Gastroesophageal sphincter (tissue), 4 donors: ENCODE measurements around the gene PTPRD. TPM values are rescaled to one million over a fixed set of nuclear protein-coding genes. Genes with fewer than 3 reads are reported as not detected.

Experiments
- ATAC-seq: fragments of 150-250 bp; one replicate; pipeline ENCODE4 v1.9.1; 2016; ENCODE audit warnings: mild to moderate bottlenecking, moderate library complexity
- H3K27ac ChIP-seq, 4 donors: fragments of 200-600 bp; sonication (generic) in 3 of 4; 1 replicate in 3 of 4; 2 replicates in 1 of 4; pipeline ENCODE4 v1.5.1; 2016 to 2019
- H3K27me3 ChIP-seq: fragments of 200-600 bp; sonication (generic); one replicate; pipeline ENCODE4 v1.5.1; 2019
- H3K36me3 ChIP-seq, 2 donors: fragments of 200-600 bp; sonication (generic); one replicate each; pipeline ENCODE4 v1.5.1; 2019; ENCODE audit warnings: control low read depth in 1 of 2
- H3K4me1 ChIP-seq, 3 donors: fragments of 200-600 bp; sonication (generic); 1 replicate in 2 of 3; 2 replicates in 1 of 3; pipeline ENCODE4 v1.5.1; 2016 to 2019; ENCODE audit warnings: control low read depth in 2 of 3
- H3K4me3 ChIP-seq, 2 donors: fragments of 200-600 bp; sonication (generic); one replicate each; pipeline ENCODE4 v1.5.1; 2019; ENCODE audit warnings: mild to moderate bottlenecking in 1 of 2, moderate library complexity in 1 of 2
- H3K9me3 ChIP-seq, 3 donors: fragments of 200-600 bp; sonication (generic); one replicate each; pipeline ENCODE4 v1.5.1; 2017 to 2019; ENCODE audit warnings: control low read depth in 2 of 3
- CTCF ChIP-seq, 4 experiments: fragments of 200-600 bp in 2 of 4; fragments of 450-650 bp in 2 of 4; sonication (generic) in 1 of 4; IDR thresholded peaks; one replicate each; pipeline ENCODE4 v1.5.1; 2017 to 2019; ENCODE audit warnings: antibody characterized with exemption in 4 of 4, mild to moderate bottlenecking in 2 of 4, moderate library complexity in 2 of 4
- EP300 ChIP-seq: sonication (generic); formaldehyde crosslinking; IDR thresholded peaks from one replicate; pipeline ENCODE4 v1.6.1; 2017; ENCODE audit warnings: antibody characterized with exemption, mild to moderate bottlenecking
- POLR2A ChIP-seq, 2 donors: fragments of 450-650 bp; IDR thresholded peaks; one replicate each; pipeline ENCODE4 v1.6.1; 2017; ENCODE audit warnings: antibody characterized with exemption in 2 of 2, mild to moderate bottlenecking in 2 of 2, moderate library complexity in 1 of 2
- POLR2AphosphoS5 ChIP-seq: sonication (generic); formaldehyde crosslinking; IDR thresholded peaks from one replicate; pipeline ENCODE4 v1.6.1; 2017; ENCODE audit warnings: antibody characterized with exemption
- WGBS, 2 donors: methylation state at CpG; one replicate each; pipeline ENCODE4 v1.1.5; 2018; ENCODE audit warnings: low coverage in 1 of 2; 5-methylcytosine and 5-hydroxymethylcytosine counted together
- total RNA-seq, 4 donors: library from RNA; depleted of rRNA; stranded (reverse); fragments of >200 nt; gene quantifications; one replicate each; pipeline ENCODE4 v1.1.0, GENCODE V29; 2016

The PTPRD gene
- total RNA-seq, 4 donors from 2014 or later: 3.5 to 53.9 (median 15.8) TPM

- Histone ChIP-seq H3K27me3 (no peaks in the 10 kb centered on the region), H3K36me3 (no peaks in the 10 kb centered on the region), H3K27ac (no peak overlapping the region), H3K4me3 (no peak overlapping the region), H3K4me1 (no peaks in the 10 kb centered on the region), H3K9me3 (no peaks in the 10 kb centered on the region)
- TF ChIP-seq EP300 (no peak), POLR2A (IDR thresholded peaks at IDR 0.05) (no peak), CTCF (IDR thresholded peaks at IDR 0.05) (no peak), POLR2AphosphoS5 (no peak)
- WGBS, 2 donors: 61 to 69% methylated on average over 7 of the region's 7 CpGs
- ATAC-seq: no peak
Measured at GRCh38 chr9:10079284-10079964, 533.4 kb downstream of the PTPRD start.

GRCh38 chr9:10071579-10071978 lies 541.2 kb downstream of the PTPRD start:
- no peaks in the 10 kb centered on the region for H3K27me3 ChIP-seq
- no peak overlapping the region for H3K27ac ChIP-seq
- H3K4me3 ChIP-seq: no peak overlapping the region
- no peaks in the 10 kb centered on the region for H3K9me3 ChIP-seq
- H3K4me1 ChIP-seq: no peaks in the 10 kb centered on the region
- no peaks in the 10 kb centered on the region for H3K36me3 ChIP-seq
- no peak for ATAC-seq
- no peak for TF ChIP-seq EP300
- no peak for TF ChIP-seq POLR2A (IDR thresholded peaks at IDR 0.05)
- no peak for TF ChIP-seq POLR2AphosphoS5
- no peak for TF ChIP-seq CTCF (IDR thresholded peaks at IDR 0.05)
- WGBS, 2 donors: 54 to 57% methylated on average over 1 of the region's 1 CpG

GRCh38 chr9:10062629-10063395 lies 550.0 kb downstream of the PTPRD start:
- Histone ChIP-seq H3K4me3 (no peak overlapping the region), H3K4me1 (peaks cover 0 to 12% (median 0%) of the 10 kb centered on the region in 3 donors), H3K9me3 (no peaks in the 10 kb centered on the region), H3K27me3 (no peaks in the 10 kb centered on the region), H3K27ac (no peak overlapping the region), H3K36me3 (no peaks in the 10 kb centered on the region)
- WGBS, 2 donors: 60 to 81% methylated on average over 3 of the region's 3 CpGs
- no peak for TF ChIP-seq CTCF (IDR thresholded peaks at IDR 0.05)
- peak; percentile 62 for TF ChIP-seq POLR2AphosphoS5
- ATAC-seq: no peak

GRCh38 chr9:10059044-10059443 lies 553.8 kb downstream of the PTPRD start:
- 49 to 50% methylated on average over 3 of the region's 3 CpGs for WGBS, 2 donors
- Histone ChIP-seq H3K4me3 (no peak overlapping the region), H3K4me1 (peaks cover 0 to 12% (median 0%) of the 10 kb centered on the region in 3 donors), H3K9me3 (no peaks in the 10 kb centered on the region), H3K27me3 (no peaks in the 10 kb centered on the region), H3K27ac (no peak overlapping the region), H3K36me3 (no peaks in the 10 kb centered on the region)
- peak; percentile 86 for TF ChIP-seq POLR2AphosphoS5
- TF ChIP-seq POLR2A (IDR thresholded peaks at IDR 0.05): no peak
- no peak for ATAC-seq

GRCh38 chr9:10055886-10056395 lies 556.9 kb downstream of the PTPRD start:
- no peak for TF ChIP-seq POLR2A (IDR thresholded peaks at IDR 0.05)
- no peak for TF ChIP-seq CTCF (IDR thresholded peaks at IDR 0.05)
- no peak for TF ChIP-seq EP300
- TF ChIP-seq POLR2AphosphoS5: no peak
- H3K4me1 ChIP-seq: peaks cover 0 to 12% (median 0%) of the 10 kb centered on the region in 3 donors
- no peaks in the 10 kb centered on the region for H3K9me3 ChIP-seq
- no peak overlapping the region for H3K27ac ChIP-seq
- ATAC-seq: no peak
- no peaks in the 10 kb centered on the region for H3K36me3 ChIP-seq
- 66 to 67% methylated on average over 3 to 6 of the region's 6 CpGs for WGBS, 2 donors
- H3K27me3 ChIP-seq: no peaks in the 10 kb centered on the region
- no peak overlapping the region for H3K4me3 ChIP-seq
